22Rv1 (cell line): ENCODE results near the gene S100Z.

Experiments used
- CTCF ChIP-seq: fragments of 450-650 bp; IDR thresholded peaks from 2 replicates; pipeline ENCODE4 v1.5.1; 2017; ENCODE audit warnings: mild to moderate bottlenecking
- ZFX ChIP-seq: fragments of 450-650 bp; IDR thresholded peaks from 2 replicates; pipeline ENCODE4 v1.6.1; 2017; ENCODE audit warnings: antibody characterized with exemption, borderline replicate concordance

GRCh38 chr5:76841361-76841760 lies 8.5 kb upstream of the S100Z start:
- no peak for TF ChIP-seq CTCF
- TF ChIP-seq ZFX = no peak
